Activated CD4-positive, alpha-beta T cell treated with anti-CD3 and anti-CD28 coated beads for 48 hours (primary cell): ENCODE results near the gene ARMC5.
"Not testable (repeated sequence)": the region's sequence is repeated elsewhere in the genome, so short reads cannot be mapped to it uniquely, and the experiment has no call there.

Source experiments
- DNase-seq: peaks from one replicate; pipeline ENCODE4 v3.0.0-alpha.2; 2020

The ARMC5 gene

GRCh38 chr16:31480851-31481536, 21.7 kb downstream of the ARMC5 start:
- no peak for DNase-seq

GRCh38 chr16:31483081-31483480, 23.8 kb downstream of the ARMC5 start, which contains the start of gene SLC5A2:
TSS of gene SLC5A2 (plus strand) at chr16:31483123. CDS start at chr16:31483137, 14 bp downstream.
- no peak for DNase-seq

GRCh38 chr16:31484048-31484447, 24.7 kb downstream of the ARMC5 start:
- not testable (repeated sequence) for DNase-seq

- DNase-seq = no peak
These were observed 25.3 kb downstream of the ARMC5 start for GRCh38 chr16:31484491-31485171.

GRCh38 chr16:31485571-31485970, 26.3 kb downstream of the ARMC5 start:
- no peak for DNase-seq

- DNase-seq = no peak
These were observed 26.7 kb downstream of the ARMC5 start for GRCh38 chr16:31486045-31486444.

- DNase-seq = no peak
These were observed 27.9 kb downstream of the ARMC5 start for GRCh38 chr16:31487071-31487719.

GRCh38 chr16:31487720-31488467, 28.6 kb downstream of the ARMC5 start:
- DNase-seq = peak; percentile 67

- no peak for DNase-seq
These were observed 29.4 kb downstream of the ARMC5 start for GRCh38 chr16:31488468-31489297.

GRCh38 chr16:31489298-31489564, 29.9 kb downstream of the ARMC5 start:
- no peak for DNase-seq

GRCh38 chr16:31489616-31490584, 30.6 kb downstream of the ARMC5 start:
- no peak for DNase-seq

- DNase-seq = no peak
These were observed 32.6 kb downstream of the ARMC5 start for GRCh38 chr16:31491778-31492418.

GRCh38 chr16:31493506-31494125, 34.3 kb downstream of the ARMC5 start:
- no peak for DNase-seq

GRCh38 chr16:31496670-31497069, 37.4 kb downstream of the ARMC5 start:
- DNase-seq = no peak

GRCh38 chr16:31498493-31498892, 39.2 kb downstream of the ARMC5 start:
- DNase-seq = no peak

- no peak for DNase-seq
These were observed 40.6 kb downstream of the ARMC5 start for GRCh38 chr16:31499928-31500327.

- DNase-seq = no peak
These were observed 42.1 kb downstream of the ARMC5 start for GRCh38 chr16:31501226-31501965.

- DNase-seq = no peak
These were observed 42.7 kb downstream of the ARMC5 start for GRCh38 chr16:31501966-31502348.

GRCh38 chr16:31502981-31503380, 43.7 kb downstream of the ARMC5 start:
- no peak for DNase-seq

GRCh38 chr16:31503555-31503954, 44.3 kb downstream of the ARMC5 start:
- not testable (repeated sequence) for DNase-seq
